GM23338 (cell line): ENCODE data around the gene RFFL.

ENCODE experiments used
- CREB1 ChIP-seq: fragments of 250-450 bp; sonication (Bioruptor Pico); IDR thresholded peaks from 2 replicates; pipeline ENCODE4 v1.5.0; 2020; ENCODE audit warnings: low read depth, mild to moderate bottlenecking, moderate library complexity
- CTCF ChIP-seq, 2 experiments: fragments of 200-600 bp in 1 of 2; sonication (generic) in 1 of 2; conservative IDR thresholded peaks; 2 replicates each; pipeline versions ENCODE4 v1.5.1 to v1.6.1; 2016 to 2017; ENCODE audit warnings: antibody characterized with exemption in 2 of 2, low read depth in 2 of 2, mild to moderate bottlenecking in 2 of 2, moderate library complexity in 1 of 2
- ETS1 ChIP-seq: IDR thresholded peaks from 2 replicates; pipeline ENCODE4 v1.6.1; 2016; ENCODE audit warnings: antibody characterized with exemption
- EZH2 ChIP-seq: fragments of 200-600 bp; sonication (generic); IDR thresholded peaks from one replicate; pipeline ENCODE4 v1.8.0; 2017; ENCODE audit warnings: antibody characterized with exemption, mild to moderate bottlenecking, low read depth; ENCODE audit not compliant: unreplicated experiment
- EZH2phosphoT487 ChIP-seq: fragments of 200-600 bp; sonication (generic); IDR thresholded peaks from one replicate; pipeline ENCODE4 v1.8.1; 2018; ENCODE audit warnings: antibody characterized with exemption; ENCODE audit not compliant: unreplicated experiment
- NANOG ChIP-seq: IDR thresholded peaks from 2 replicates; pipeline ENCODE4 v1.6.1; 2016; ENCODE audit warnings: antibody characterized with exemption, borderline replicate concordance
- POLR2AphosphoS5 ChIP-seq: IDR thresholded peaks from 2 replicates; pipeline ENCODE4 v1.6.1; 2016; ENCODE audit warnings: antibody characterized with exemption, low read depth
- ZNF331 ChIP-seq: fragments of 250-450 bp; sonication (Bioruptor Pico); IDR thresholded peaks from 2 replicates; pipeline ENCODE4 v1.5.0; 2020; ENCODE audit warnings: low read depth, mild to moderate bottlenecking, moderate library complexity
- ZNF462 ChIP-seq: fragments of 250-450 bp; sonication (Bioruptor Pico); IDR thresholded peaks from 2 replicates; pipeline ENCODE4 v1.5.0; 2020; ENCODE audit warnings: mild to moderate bottlenecking, moderate library complexity
- TF ChIP-seq, protein P1 (sequence below): IDR thresholded peaks from one replicate; pipeline ENCODE4 v1.6.1; 2018; ENCODE audit warnings: antibody characterized with exemption; ENCODE audit not compliant: unreplicated experiment

- no peak for TF ChIP-seq EZH2
- TF ChIP-seq, protein P1, sequence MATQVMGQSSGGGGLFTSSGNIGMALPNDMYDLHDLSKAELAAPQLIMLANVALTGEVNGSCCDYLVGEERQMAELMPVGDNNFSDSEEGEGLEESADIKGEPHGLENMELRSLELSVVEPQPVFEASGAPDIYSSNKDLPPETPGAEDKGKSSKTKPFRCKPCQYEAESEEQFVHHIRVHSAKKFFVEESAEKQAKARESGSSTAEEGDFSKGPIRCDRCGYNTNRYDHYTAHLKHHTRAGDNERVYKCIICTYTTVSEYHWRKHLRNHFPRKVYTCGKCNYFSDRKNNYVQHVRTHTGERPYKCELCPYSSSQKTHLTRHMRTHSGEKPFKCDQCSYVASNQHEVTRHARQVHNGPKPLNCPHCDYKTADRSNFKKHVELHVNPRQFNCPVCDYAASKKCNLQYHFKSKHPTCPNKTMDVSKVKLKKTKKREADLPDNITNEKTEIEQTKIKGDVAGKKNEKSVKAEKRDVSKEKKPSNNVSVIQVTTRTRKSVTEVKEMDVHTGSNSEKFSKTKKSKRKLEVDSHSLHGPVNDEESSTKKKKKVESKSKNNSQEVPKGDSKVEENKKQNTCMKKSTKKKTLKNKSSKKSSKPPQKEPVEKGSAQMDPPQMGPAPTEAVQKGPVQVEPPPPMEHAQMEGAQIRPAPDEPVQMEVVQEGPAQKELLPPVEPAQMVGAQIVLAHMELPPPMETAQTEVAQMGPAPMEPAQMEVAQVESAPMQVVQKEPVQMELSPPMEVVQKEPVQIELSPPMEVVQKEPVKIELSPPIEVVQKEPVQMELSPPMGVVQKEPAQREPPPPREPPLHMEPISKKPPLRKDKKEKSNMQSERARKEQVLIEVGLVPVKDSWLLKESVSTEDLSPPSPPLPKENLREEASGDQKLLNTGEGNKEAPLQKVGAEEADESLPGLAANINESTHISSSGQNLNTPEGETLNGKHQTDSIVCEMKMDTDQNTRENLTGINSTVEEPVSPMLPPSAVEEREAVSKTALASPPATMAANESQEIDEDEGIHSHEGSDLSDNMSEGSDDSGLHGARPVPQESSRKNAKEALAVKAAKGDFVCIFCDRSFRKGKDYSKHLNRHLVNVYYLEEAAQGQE, result no peak
- TF ChIP-seq ETS1, result no peak
- TF ChIP-seq CREB1, result no peak
- TF ChIP-seq CTCF (conservative IDR thresholded peaks at IDR 0.05; ENCODE audit: low read depth in 2 of 2), result no peak
- no peak for TF ChIP-seq EZH2phosphoT487
- no peak for TF ChIP-seq ZNF331
- TF ChIP-seq POLR2AphosphoS5, result no peak
- no peak for TF ChIP-seq NANOG
- TF ChIP-seq ZNF462 (CRISPR knock-in tag), result no peak
These were observed 2.4 kb upstream of the RFFL start for GRCh38 chr17:35065880-35066279.
